Stimulated activated CD4-positive, alpha-beta T cell treated with anti-CD3 and anti-CD28 coated beads, TNF-alpha, amount 100 ng/mL, for 4 hours (primary cell): ENCODE data around the gene TMEM117.

ENCODE experiments used
- DNase-seq, 3 experiments: peaks; one replicate each; pipeline ENCODE4 v3.0.0-alpha.2; 2020; ENCODE audit warnings: low read depth in 3 of 3

The TMEM117 gene

GRCh38 chr12:43835656-43836474 lies at the start of gene TMEM117:
Gene TMEM117 (plus strand): TSS chr12:43836081.
- DNase-seq: peak; percentile 23 to 42 (median 27)

GRCh38 chr12:43786899-43787693 lies 48.8 kb upstream of the TMEM117 start:
- DNase-seq: no peak

- DNase-seq: no peak
These were observed 45.9 kb upstream of the TMEM117 start for GRCh38 chr12:43789941-43790340.

- no peak for DNase-seq
These were observed 40.1 kb upstream of the TMEM117 start for GRCh38 chr12:43795716-43796280.

GRCh38 chr12:43797561-43798217 lies 38.2 kb upstream of the TMEM117 start:
- no peak for DNase-seq

- DNase-seq: no peak
These were observed 30.6 kb upstream of the TMEM117 start for GRCh38 chr12:43805149-43805859.

GRCh38 chr12:43805860-43806736 lies 29.8 kb upstream of the TMEM117 start, which contains the start of gene TWF1:
Gene TWF1 (minus strand): TSS chr12:43806317. CDS start chr12:43806245, 72 bp downstream.
- peak; percentile 68 to 80 (median 73) for DNase-seq

GRCh38 chr12:43806737-43807072 lies 29.2 kb upstream of the TMEM117 start:
- DNase-seq: no peak

GRCh38 chr12:43807386-43807785 lies 28.5 kb upstream of the TMEM117 start:
- DNase-seq: no peak

- no peak for DNase-seq
These were observed 23.8 kb upstream of the TMEM117 start for GRCh38 chr12:43812057-43812456.

- DNase-seq: no peak
These were observed 23.0 kb upstream of the TMEM117 start for GRCh38 chr12:43812926-43813325.

GRCh38 chr12:43815416-43815815 lies 20.5 kb upstream of the TMEM117 start:
- DNase-seq: no peak

- DNase-seq: no peak
These were observed 19.7 kb upstream of the TMEM117 start for GRCh38 chr12:43816168-43816567.

GRCh38 chr12:43824207-43824775 lies 11.6 kb upstream of the TMEM117 start:
- no peak for DNase-seq

GRCh38 chr12:43826681-43827080 lies 9.2 kb upstream of the TMEM117 start:
- no peak for DNase-seq

- DNase-seq: no peak
These were observed 8.8 kb upstream of the TMEM117 start for GRCh38 chr12:43827093-43827492.

- DNase-seq: no peak
These were observed 3.3 kb upstream of the TMEM117 start for GRCh38 chr12:43832463-43833168.

- DNase-seq: no peak
These were observed 621 bp upstream of the TMEM117 start for GRCh38 chr12:43835264-43835655.

- no peak for DNase-seq
These were observed 651 bp downstream of the TMEM117 start for GRCh38 chr12:43836475-43836989.
